ENCODE results near the gene PATJ. TPM values are rescaled to one million over a fixed set of nuclear protein-coding genes. Genes with fewer than 3 reads are reported as not detected.

The PATJ gene
- total RNA-seq, 2 donors from 2014 or later = 37.9 to 72.1 TPM

GRCh38 chr1:62224182-62224581 lies 481.9 kb downstream of the PATJ start:
- no peak for DNase-seq (ENCODE audit: low spot score)

GRCh38 chr1:62227496-62227895 lies 485.2 kb downstream of the PATJ start:
- H3K4me1 ChIP-seq = no peaks in the 10 kb centered on the region
- no peaks in the 10 kb centered on the region for H3K36me3 ChIP-seq
- no peak overlapping the region for H3K27ac ChIP-seq
- TF ChIP-seq CTCF (IDR thresholded peaks at IDR 0.05) = no peak
- DNase-seq (ENCODE audit: low spot score) = no peak
- H3K4me3 ChIP-seq = no peak overlapping the region
- H3K27me3 ChIP-seq = no peaks in the 10 kb centered on the region
- H3K9me3 ChIP-seq = no peaks in the 10 kb centered on the region

More at GRCh38 chr1:62224182-62224581, 481.9 kb downstream of the PATJ start:
- H3K36me3 ChIP-seq = no peaks in the 10 kb centered on the region
- no peaks in the 10 kb centered on the region for H3K4me1 ChIP-seq
- TF ChIP-seq CTCF (IDR thresholded peaks at IDR 0.05) = no peak
- H3K27ac ChIP-seq = no peak overlapping the region
- H3K9me3 ChIP-seq = no peaks in the 10 kb centered on the region
- no peak overlapping the region for H3K4me3 ChIP-seq
- no peaks in the 10 kb centered on the region for H3K27me3 ChIP-seq

Small RNA genes lying within 50 kb of the gene (microRNA-seq; reads per million reads assigned to microRNA genes)
- gene MIR3116-1 (ENCODE audit: borderline number of aligned reads in 2 of 2, borderline replicate concordance in 1 of 2) (0 reads per million in 2 donors), gene MIR3116-2 (ENCODE audit: borderline number of aligned reads in 2 of 2, borderline replicate concordance in 1 of 2) (0 reads per million in 2 donors)

Other genes with a start within 250 kb of the PATJ start
- gene TM2D1, start 17.3 kb upstream of the PATJ start, total RNA-seq = 10 to 100 TPM; 46.0 to 79.0 TPM